A549 (cell line): ENCODE data around the gene DNAJC5. TPM values are rescaled to one million over a fixed set of nuclear protein-coding genes. Genes with fewer than 3 reads are reported as not detected.

ENCODE experiments used
- ATAC-seq, 2 experiments: fragments of 200-7000 bp in 1 of 2; fragments of >200 bp in 1 of 2; cut with Nextera tagmentation in 1 of 2; cut with Tn5 transposase in 1 of 2; 3 replicates each; pipeline versions ENCODE4 v1.8.0 to v1.9.1; 2018 to 2020; ENCODE audit warnings: mild to moderate bottlenecking in 1 of 2, moderate library complexity in 1 of 2
- CTCF ChIA-PET: fragments of 300-600 bp; sonication (Branson Sonifier 250); formaldehyde crosslinking; extraction: SDS; loops from one replicate; lab custom pipeline; 2021; ENCODE audit warnings: antibody characterized with exemption, inconsistent platforms; lab: Yijun Ruan, JAX
- POLR2A ChIA-PET: fragments of 350-600 bp; formaldehyde crosslinking; extraction: SDS; loops from one replicate; lab custom pipeline; 2021; ENCODE audit warnings: antibody characterized with exemption, inconsistent platforms; lab: Yijun Ruan, JAX
- DNase-seq, 2 experiments: peaks; one replicate each; pipeline versions ENCODE4 v3.0.0 to v3.0.0-alpha.2; 2011 to 2016; ENCODE audit warnings: low read depth in 1 of 2, low spot score in 1 of 2
- FAIRE-seq: peaks from 2 replicates; lab custom pipeline; 2011; peaks lifted over from hg19 to GRCh38; lab: Jason Lieb, UNC
- H3K27ac ChIP-seq, 2 experiments: fragments of >200 bp; sonication (Bioruptor Twin); formaldehyde crosslinking; 3 replicates each; pipeline ENCODE4 v1.5.1; 2016 to 2017
- H3K4me1 ChIP-seq: fragments of >200 bp; sonication (Bioruptor Twin); formaldehyde crosslinking; 3 replicates; pipeline ENCODE4 v1.6.1; 2016
- H3K4me2 ChIP-seq: fragments of >200 bp; sonication (Bioruptor Twin); formaldehyde crosslinking; 3 replicates; pipeline ENCODE4 v1.6.1; 2016
- H3K4me3 ChIP-seq: fragments of >200 bp; sonication (Bioruptor Twin); formaldehyde crosslinking; 3 replicates; pipeline ENCODE4 v1.5.1; 2016
- H3K9me3 ChIP-seq: fragments of >200 bp; sonication (Bioruptor Twin); formaldehyde crosslinking; 3 replicates; pipeline ENCODE4 v1.6.1; 2016
- ATOH8 ChIP-seq: fragments of 250-450 bp; sonication (Bioruptor Pico); IDR thresholded peaks from 2 replicates; pipeline ENCODE4 v1.5.0; 2020; ENCODE audit warnings: low read depth, mild to moderate bottlenecking, moderate library complexity
- BCL3 ChIP-seq: fragments of >200 bp; sonication (Bioruptor Twin); formaldehyde crosslinking; IDR thresholded peaks from 3 replicates; pipeline ENCODE4 v1.6.1; 2016
- CHD4 ChIP-seq: fragments of 200-600 bp; sonication (generic); IDR thresholded peaks from 2 replicates; pipeline ENCODE4 v1.6.1; 2016; ENCODE audit warnings: antibody characterized with exemption, mild to moderate bottlenecking, borderline replicate concordance
- EHMT2 ChIP-seq: fragments of 200-600 bp; sonication (generic); IDR thresholded peaks from 2 replicates; pipeline ENCODE4 v1.6.1; 2016; ENCODE audit warnings: antibody characterized with exemption, low read depth, mild to moderate bottlenecking, moderate library complexity
- GATA3 ChIP-seq: IDR thresholded peaks from 2 replicates; pipeline ENCODE4 v1.6.1; 2012; ENCODE audit warnings: borderline replicate concordance
- HEYL ChIP-seq: fragments of 250-450 bp; sonication (Bioruptor Pico); IDR thresholded peaks from 2 replicates; pipeline ENCODE4 v1.8.0; 2021; ENCODE audit warnings: mild to moderate bottlenecking, moderate library complexity
- HOXB5 ChIP-seq: fragments of 250-450 bp; sonication (Bioruptor Pico); IDR thresholded peaks from 2 replicates; pipeline ENCODE4 v1.5.0; 2020; ENCODE audit warnings: mild to moderate bottlenecking, moderate library complexity
- KDM5A ChIP-seq: fragments of 200-600 bp; sonication (generic); IDR thresholded peaks from 2 replicates; pipeline ENCODE4 v1.6.1; 2016; ENCODE audit warnings: antibody characterized with exemption, mild to moderate bottlenecking
- NFE2L2 ChIP-seq: fragments of 150-350 bp; conservative IDR thresholded peaks from 2 replicates; pipeline ENCODE4 v1.6.1; 2014; ENCODE audit warnings: low read length
- PBX3 ChIP-seq: IDR thresholded peaks from 2 replicates; pipeline ENCODE4 v1.6.1; 2012
- RCOR1 ChIP-seq: fragments of 150-350 bp; IDR thresholded peaks from 2 replicates; pipeline ENCODE4 v1.6.1; 2014; ENCODE audit warnings: antibody characterized with exemption, low read length, low read depth
- USF2 ChIP-seq: fragments of 450-650 bp; IDR thresholded peaks from 2 replicates; pipeline ENCODE4 v1.6.1; 2014; ENCODE audit warnings: antibody characterized with exemption
- WGBS: methylation state at CpG from one replicate; pipeline ENCODE4 v1.1.6; 2017; ENCODE audit errors: missing lambda C conversion rate; 5-methylcytosine and 5-hydroxymethylcytosine counted together
- polyA plus RNA-seq, 4 experiments: library from polyadenylated mRNA; depleted of rRNA in 3 of 4; stranded (reverse); fragments of >200 nt; fragmentation: RNase III in 1 of 4; extraction: RNeasy Plus Mini Kit Qiagen cat#74134 plus additional on column Dnase treatment in 1 of 4; gene quantifications; 2 replicates in 3 of 4; 3 replicates in 1 of 4; pipeline ENCODE4 v1.2.3, GENCODE V29; 2011 to 2017

The DNAJC5 gene
- polyA plus RNA-seq, 2 of the 4 experiments (the other 2 are of a cell fraction) = 20.4 to 23.2 TPM

- FAIRE-seq (no peak), ATAC-seq (no peak), DNase-seq (no peak)
- 95% methylated on average over 9 of the region's 9 CpGs for WGBS
- no peak overlapping the region for H3K4me2 ChIP-seq
- no peak overlapping the region for H3K27ac ChIP-seq
- CTCF ChIA-PET = interaction anchor here (0.6 to 1.2 kb wide), 4 partner anchors 10 to 398 kb away, joined by 3 read pairs; no protein-coding TSS in a partner anchor
- no peak overlapping the region for H3K4me3 ChIP-seq
- H3K9me3 ChIP-seq = no peaks in the 10 kb centered on the region
- POLR2A ChIA-PET = no interaction called here
- TF ChIP-seq HOXB5 (no peak), CHD4 (no peak), KDM5A (no peak), USF2 (no peak), GATA3 (no peak), EHMT2 (no peak)
- H3K4me1 ChIP-seq = no peaks in the 10 kb centered on the region
These were observed 40.5 kb downstream of the DNAJC5 start for GRCh38 chr20:63935447-63935846.

GRCh38 chr20:63937596-63937995, 42.7 kb downstream of the DNAJC5 start:
- H3K4me3 ChIP-seq = no peak overlapping the region
- no peak for ATAC-seq
- no peak overlapping the region for H3K4me2 ChIP-seq
- TF ChIP-seq NFE2L2 (no peak), RCOR1 (no peak), BCL3 (no peak), HEYL (CRISPR knock-in tag) (no peak), PBX3 (no peak)
- H3K9me3 ChIP-seq = no peaks in the 10 kb centered on the region
- CTCF ChIA-PET = interaction anchor here (1.1 to 2.6 kb wide), 4 partner anchors 36 to 400 kb away, joined by 3 to 7 read pairs (median 5); no protein-coding TSS in a partner anchor
- POLR2A ChIA-PET = no interaction called here
- H3K4me1 ChIP-seq = peaks cover 5% of the 10 kb centered on the region; the same call in 1 of the 3 replicates
- WGBS = 83% methylated on average over 14 of the region's 14 CpGs
- FAIRE-seq = no peak
- DNase-seq = no peak
- H3K27ac ChIP-seq = no peak overlapping the region

- ATAC-seq = peak in 1 of 2 experiments; percentile 31; a peak in 3 of 6 replicates
- CTCF ChIA-PET = interaction anchor here (0.5 kb wide), 1 partner anchor 33 kb away, joined by 3 read pairs; no protein-coding TSS in a partner anchor
These were observed 44.4 kb downstream of the DNAJC5 start for GRCh38 chr20:63939061-63939935.

More at GRCh38 chr20:63939061-63939935, 44.4 kb downstream of the DNAJC5 start:
- no peak for DNase-seq
- no peak overlapping the region for H3K4me3 ChIP-seq
- 94% methylated on average over 22 of the region's 33 CpGs for WGBS
- H3K27ac ChIP-seq = no peak overlapping the region
- FAIRE-seq = no peak
- no peaks in the 10 kb centered on the region for H3K9me3 ChIP-seq
- TF ChIP-seq HOXB5 (no peak), ATOH8 (CRISPR knock-in tag) (no peak)
- POLR2A ChIA-PET = interaction anchor here (1.2 kb wide), 1 partner anchor 18 kb away, joined by 3 read pairs; no protein-coding TSS in a partner anchor
- H3K4me1 ChIP-seq = peaks cover 5% of the 10 kb centered on the region; the same call in 1 of the 3 replicates
- H3K4me2 ChIP-seq = no peak overlapping the region
